K562 (cell line): ENCODE measurements around the gene APLP1. TPM values are rescaled to one million over a fixed set of nuclear protein-coding genes. Genes with fewer than 3 reads are reported as not detected.

Experiments
- ARID1B ChIP-seq: fragments of 450-650 bp; IDR thresholded peaks from 2 replicates; pipeline ENCODE4 v1.6.1; 2016; ENCODE audit warnings: antibody characterized with exemption, mild to moderate bottlenecking, inconsistent platforms
- CEBPB ChIP-seq: fragments of 450-650 bp; IDR thresholded peaks from 2 replicates; pipeline ENCODE4 v1.6.1; 2016; ENCODE audit warnings: missing genetic modification characterization, missing compliant biosample characterization
- COPS2 ChIP-seq: fragments of 450-650 bp; conservative IDR thresholded peaks from 2 replicates; pipeline ENCODE4 v1.6.1; 2016; ENCODE audit warnings: mild to moderate bottlenecking, moderate library complexity
- E2F6 ChIP-seq, 2 experiments: IDR thresholded peaks; 2 replicates each; pipeline ENCODE4 v1.6.1; 2011; ENCODE audit warnings: borderline replicate concordance in 1 of 2, control low read depth in 1 of 2, low read depth in 1 of 2, low read length in 1 of 2, mild to moderate bottlenecking in 1 of 2, mixed read lengths in 1 of 2, moderate library complexity in 1 of 2; ENCODE audit not compliant: insufficient read depth in 1 of 2, insufficient read length in 1 of 2, poor library complexity in 1 of 2, severe bottlenecking in 1 of 2; ENCODE audit errors: extremely low read depth in 1 of 2
- FOXK1 ChIP-seq: sonication (generic); formaldehyde crosslinking; IDR thresholded peaks from 2 replicates; pipeline ENCODE4 v1.8.0; 2022; ENCODE audit warnings: missing genetic modification reagents, mild to moderate bottlenecking, borderline replicate concordance
- HINFP ChIP-seq: fragments of 450-650 bp; conservative IDR thresholded peaks from 2 replicates; pipeline ENCODE4 v1.6.1; 2016; ENCODE audit warnings: missing genetic modification characterization, low read depth, mild to moderate bottlenecking, control low read depth, missing compliant biosample characterization
- KHSRP ChIP-seq: fragments of 450-650 bp; IDR thresholded peaks from 2 replicates; pipeline ENCODE4 v1.6.1; 2017
- MLX ChIP-seq, 2 experiments: fragments of 450-650 bp in 1 of 2; sonication (generic) in 1 of 2; formaldehyde crosslinking; conservative IDR thresholded peaks; 2 replicates each; pipeline versions ENCODE4 v1.4.0 to v1.8.1; 2020 to 2022; ENCODE audit warnings: mild to moderate bottlenecking in 1 of 2, missing genetic modification reagents in 1 of 2
- NFATC3 ChIP-seq: fragments of 450-650 bp; IDR thresholded peaks from 2 replicates; pipeline ENCODE4 v1.6.1; 2017; ENCODE audit warnings: mild to moderate bottlenecking
- PREB ChIP-seq: sonication (generic); formaldehyde crosslinking; IDR thresholded peaks from 2 replicates; pipeline ENCODE4 v1.8.1; 2023; ENCODE audit warnings: mild to moderate bottlenecking, missing genetic modification reagents
- RBM25 ChIP-seq: fragments of 200-400 bp; formaldehyde crosslinking; IDR thresholded peaks from 2 replicates; pipeline ENCODE4 v1.6.1; 2018; ENCODE audit warnings: low read length, low read depth, moderate library complexity; ENCODE audit not compliant: severe bottlenecking
- RERE ChIP-seq: sonication (generic); formaldehyde crosslinking; IDR thresholded peaks from 2 replicates; pipeline ENCODE4 v1.8.0; 2023; ENCODE audit warnings: missing genetic modification reagents, mild to moderate bottlenecking, borderline replicate concordance
- SMAD4 ChIP-seq: fragments of 250-450 bp; sonication (Bioruptor Pico); conservative IDR thresholded peaks from 2 replicates; pipeline ENCODE4 v1.8.0; 2021; ENCODE audit warnings: inconsistent platforms, mild to moderate bottlenecking, moderate library complexity
- SMARCB1 ChIP-seq: IDR thresholded peaks from 2 replicates; pipeline ENCODE4 v1.6.1; 2011; ENCODE audit warnings: improper control_type of control experiment, low read depth; ENCODE audit not compliant: insufficient read length
- ZC3H8 ChIP-seq: fragments of 450-650 bp; IDR thresholded peaks from 2 replicates; pipeline ENCODE4 v1.6.1; 2017
- ZNF23 ChIP-seq: fragments of 250-450 bp; sonication (Bioruptor Pico); IDR thresholded peaks from 2 replicates; pipeline ENCODE4 v1.4.0; 2020; ENCODE audit warnings: mild to moderate bottlenecking
- ZNF274 ChIP-seq: IDR thresholded peaks from 2 replicates; pipeline ENCODE4 v1.6.1; 2011; ENCODE audit warnings: low read depth, mild to moderate bottlenecking, low read length, moderate library complexity, borderline replicate concordance
- ZNF785 ChIP-seq: fragments of 250-450 bp; sonication (Bioruptor Pico); IDR thresholded peaks from 2 replicates; pipeline ENCODE4 v1.4.0; 2020; ENCODE audit warnings: mild to moderate bottlenecking
- polyA plus RNA-seq, 8 experiments: library from polyadenylated mRNA; depleted of rRNA in 4 of 8; stranded (reverse) in 5 of 8; unstranded in 3 of 8; fragments of >200 nt; fragmentation: Nextera tagmentation in 2 of 8; fragmentation: Illumina TruSeq in 1 of 8; extraction: Ambion mirVana in 2 of 8; extraction: Trizol in 1 of 8; gene quantifications; 2 replicates each; pipeline versions ENCODE4 v1.2.1 to v1.2.3, GENCODE V29; 2011 to 2014; ENCODE audit warnings: inconsistent platforms in 1 of 8, missing spikeins in 1 of 8
- total RNA-seq, 7 experiments: library from RNA; depleted of rRNA in 6 of 7; stranded (reverse); fragments of >200 nt in 6 of 7; fragmentation: Illumina TruSeq in 2 of 7; extraction: Trizol in 2 of 7; gene quantifications; 2 replicates each; pipeline versions ENCODE4 v1.2.1 to v1.2.3, GENCODE V29; 2011 to 2021; ENCODE audit warnings: low replicate concordance in 1 of 7

Gene APLP1
- total and polyA plus RNA-seq, 9 of the 15 experiments (the other 6 are each of a cell fraction or from before 2014, with no cell fraction given): 0.69 to 9.9 (median 4.7) TPM

GRCh38 chr19:35868172-35868822 is at the start of gene APLP1 (continued):
- TF ChIP-seq HINFP (tag) (no peak), NFATC3 (no peak), ZNF785 (CRISPR knock-in tag) (no peak), FOXK1 (no peak), ARID1B (no peak), KHSRP (no peak), CEBPB (tag) (no peak), ZC3H8 (no peak), MLX (CRISPR knock-in tag; conservative IDR thresholded peaks at IDR 0.05) (no peak), RBM25 (no peak), ZNF23 (CRISPR knock-in tag) (no peak), SMAD4 (0 out of 2 replicates have a peak, but pooled peaks have one; percentile 31), ZNF274 (no peak), SMARCB1 (no peak), RERE (CRISPR knock-in tag) (no peak), E2F6 (IDR thresholded peaks at IDR 0.05; ENCODE audit: borderline replicate concordance in 1 of 2, extremely low read depth in 1 of 2, insufficient read depth in 1 of 2, insufficient read length in 1 of 2, low read depth in 1 of 2, low read length in 1 of 2, poor library complexity in 1 of 2, severe bottlenecking in 1 of 2) (peak in 1 of 2 experiments; percentile 81), COPS2 (no peak), PREB (CRISPR knock-in tag) (no peak)
